Measurements from ENCODE around the gene WSB1.

GRCh38 chr17:27327397-27327796 lies 33.5 kb downstream of the WSB1 start:
- no peak for TF ChIP-seq POLR2A (IDR thresholded peaks at IDR 0.05; ENCODE audit: low read depth, low read length)
- no peak for TF ChIP-seq POLR2AphosphoS5 (IDR thresholded peaks at IDR 0.05; ENCODE audit: low read depth, low read length)
- TF ChIP-seq TAF1 (IDR thresholded peaks at IDR 0.05; ENCODE audit: low read depth, low read length): no peak
- no peak for TF ChIP-seq SPI1 (IDR thresholded peaks at IDR 0.05; ENCODE audit: low read depth, low read length)
- TF ChIP-seq PAX5 (IDR thresholded peaks at IDR 0.05; ENCODE audit: insufficient read depth, low read length, severe bottlenecking): no peak
